WTC11 (cell line): Measurements from ENCODE around the gene DISP3. TPM values are rescaled to one million over a fixed set of nuclear protein-coding genes. Genes with fewer than 3 reads are reported as not detected.

Experiments
- ATAC-seq: fragments of 200-7000 bp; cut with Tn5 transposase; 2 replicates; pipeline ENCODE4 v1.10.0; 2021; ENCODE audit warnings: mild to moderate bottlenecking, moderate library complexity
- Bru-seq: library from RNA; stranded (reverse); fragments of 400-500 nt; gene quantifications from one replicate; lab custom pipeline; 2021; lab: Mats Ljungman, UMichigan
- CTCF ChIA-PET: fragments of 300-600 bp; sonication (Branson Sonifier 250); formaldehyde crosslinking; loops from one replicate; lab custom pipeline; 2021; ENCODE audit warnings: antibody characterized with exemption; lab: Charles Lee
- POLR2A ChIA-PET: fragments of 350-600 bp; sonication (Branson Sonifier 250); formaldehyde crosslinking; loops from one replicate; lab custom pipeline; 2021; ENCODE audit warnings: antibody characterized with exemption; lab: Charles Lee
- DNase-seq: peaks from one replicate; pipeline ENCODE4 v3.0.0; 2021; ENCODE audit warnings: low spot score
- H3K27ac Mint-ChIP-seq: 2 replicates; pipeline ENCODE4 v1.8.0; 2021; ENCODE audit warnings: mixed read lengths
- H3K27me3 Mint-ChIP-seq: 2 replicates; pipeline ENCODE4 v1.8.0; 2021; ENCODE audit warnings: low read depth, mild to moderate bottlenecking, moderate library complexity, mixed read lengths
- H3K36me3 Mint-ChIP-seq: 2 replicates; pipeline ENCODE4 v1.8.0; 2021; ENCODE audit warnings: mixed read lengths
- H3K4me1 Mint-ChIP-seq: 2 replicates; pipeline ENCODE4 v1.8.0; 2022; ENCODE audit warnings: mixed read lengths
- H3K4me3 Mint-ChIP-seq: 2 replicates; pipeline ENCODE4 v1.8.0; 2021; ENCODE audit warnings: mild to moderate bottlenecking, moderate library complexity, mixed read lengths
- H3K9me3 Mint-ChIP-seq: 2 replicates; pipeline ENCODE4 v1.8.0; 2021; ENCODE audit warnings: mixed read lengths
- CBFB ChIP-seq: sonication (generic); formaldehyde crosslinking; IDR thresholded peaks from 2 replicates; pipeline ENCODE4 v1.8.1; 2022; ENCODE audit warnings: mild to moderate bottlenecking, low read depth, missing genetic modification reagents
- CREB1 ChIP-seq: sonication (generic); formaldehyde crosslinking; IDR thresholded peaks from 2 replicates; pipeline ENCODE4 v1.8.0; 2023; ENCODE audit warnings: mild to moderate bottlenecking, missing genetic modification reagents
- EMX1 ChIP-seq: fragments of 250-450 bp; sonication (Bioruptor Pico); IDR thresholded peaks from 2 replicates; pipeline ENCODE4 v1.8.0; 2021; ENCODE audit warnings: mild to moderate bottlenecking
- HMGA2 ChIP-seq: fragments of 250-450 bp; sonication (Bioruptor Pico); IDR thresholded peaks from 2 replicates; pipeline ENCODE4 v1.4.0; 2021; ENCODE audit warnings: mild to moderate bottlenecking, moderate library complexity
- JUN ChIP-seq: sonication (generic); formaldehyde crosslinking; IDR thresholded peaks from 2 replicates; pipeline ENCODE4 v1.8.0; 2023; ENCODE audit warnings: mild to moderate bottlenecking, missing genetic modification reagents
- KAT7 ChIP-seq: sonication (generic); formaldehyde crosslinking; IDR thresholded peaks from 2 replicates; pipeline ENCODE4 v1.8.1; 2023; ENCODE audit warnings: missing genetic modification reagents, mild to moderate bottlenecking, borderline replicate concordance
- OVOL2 ChIP-seq: fragments of 250-450 bp; sonication (Bioruptor Pico); IDR thresholded peaks from 2 replicates; pipeline ENCODE4 v1.9.0; 2021; ENCODE audit warnings: mild to moderate bottlenecking, borderline replicate concordance
- SP1 ChIP-seq: sonication (generic); formaldehyde crosslinking; conservative IDR thresholded peaks from 2 replicates; pipeline ENCODE4 v1.8.1; 2022; ENCODE audit warnings: missing genetic modification reagents
- TCF7 ChIP-seq: sonication (generic); formaldehyde crosslinking; IDR thresholded peaks from 2 replicates; pipeline ENCODE4 v1.8.0; 2022; ENCODE audit warnings: mild to moderate bottlenecking, low read depth, missing genetic modification reagents, moderate library complexity
- TEAD1 ChIP-seq: sonication (generic); formaldehyde crosslinking; IDR thresholded peaks from 2 replicates; pipeline ENCODE4 v1.8.0; 2022; ENCODE audit warnings: mild to moderate bottlenecking, missing genetic modification reagents
- TEAD4 ChIP-seq: sonication (generic); formaldehyde crosslinking; IDR thresholded peaks from 2 replicates; pipeline ENCODE4 v1.8.0; 2022; ENCODE audit warnings: mild to moderate bottlenecking, missing genetic modification reagents
- ZNF138 ChIP-seq: sonication (generic); formaldehyde crosslinking; conservative IDR thresholded peaks from 2 replicates; pipeline ENCODE4 v1.8.1; 2022; ENCODE audit warnings: mild to moderate bottlenecking, moderate library complexity, missing genetic modification reagents
- ZNF317 ChIP-seq: sonication (generic); formaldehyde crosslinking; IDR thresholded peaks from 2 replicates; pipeline ENCODE4 v1.8.1; 2023; ENCODE audit warnings: low read depth, mild to moderate bottlenecking, moderate library complexity, missing genetic modification reagents, borderline replicate concordance
- ZNF416 ChIP-seq: fragments of 250-450 bp; sonication (Bioruptor Pico); IDR thresholded peaks from 2 replicates; pipeline ENCODE4 v1.9.0; 2021; ENCODE audit warnings: mild to moderate bottlenecking, inconsistent platforms
- long read RNA-seq, 3 experiments: library from RNA in 1 of 3; library from capped mRNA in 1 of 3; library from polyadenylated mRNA in 1 of 3; unstranded in 2 of 3; stranded (forward) in 1 of 3; transcript quantifications; one replicate each; pipeline ENCODE4 v2.0.0, GENCODE V29; 2021
- total RNA-seq: library from RNA; stranded (reverse); gene quantifications from 3 replicates; pipeline ENCODE4 v1.2.3, GENCODE V29; 2021
- TF ChIP-seq, protein P1 (sequence below): sonication (generic); formaldehyde crosslinking; IDR thresholded peaks from 2 replicates; pipeline ENCODE4 v1.8.1; 2022; ENCODE audit warnings: low read depth, missing genetic modification reagents, borderline replicate concordance
- TF ChIP-seq, protein P2 (sequence below): sonication (generic); formaldehyde crosslinking; IDR thresholded peaks from 2 replicates; pipeline ENCODE4 v1.8.0; 2023; ENCODE audit warnings: missing genetic modification reagents, mild to moderate bottlenecking, borderline replicate concordance
- TF ChIP-seq, protein P3 (sequence below): sonication (generic); formaldehyde crosslinking; IDR thresholded peaks from 2 replicates; pipeline ENCODE4 v1.8.1; 2023; ENCODE audit warnings: mild to moderate bottlenecking, missing genetic modification reagents
- TF ChIP-seq, protein P4 (sequence below): fragments of 250-450 bp; sonication (Bioruptor Pico); IDR thresholded peaks from 2 replicates; pipeline ENCODE4 v1.9.0; 2021; ENCODE audit warnings: mild to moderate bottlenecking
- TF ChIP-seq, protein P5 (sequence below): sonication (generic); formaldehyde crosslinking; IDR thresholded peaks from 2 replicates; pipeline ENCODE4 v1.8.0; 2022; ENCODE audit warnings: mild to moderate bottlenecking, missing genetic modification reagents

The DISP3 gene, protein sequence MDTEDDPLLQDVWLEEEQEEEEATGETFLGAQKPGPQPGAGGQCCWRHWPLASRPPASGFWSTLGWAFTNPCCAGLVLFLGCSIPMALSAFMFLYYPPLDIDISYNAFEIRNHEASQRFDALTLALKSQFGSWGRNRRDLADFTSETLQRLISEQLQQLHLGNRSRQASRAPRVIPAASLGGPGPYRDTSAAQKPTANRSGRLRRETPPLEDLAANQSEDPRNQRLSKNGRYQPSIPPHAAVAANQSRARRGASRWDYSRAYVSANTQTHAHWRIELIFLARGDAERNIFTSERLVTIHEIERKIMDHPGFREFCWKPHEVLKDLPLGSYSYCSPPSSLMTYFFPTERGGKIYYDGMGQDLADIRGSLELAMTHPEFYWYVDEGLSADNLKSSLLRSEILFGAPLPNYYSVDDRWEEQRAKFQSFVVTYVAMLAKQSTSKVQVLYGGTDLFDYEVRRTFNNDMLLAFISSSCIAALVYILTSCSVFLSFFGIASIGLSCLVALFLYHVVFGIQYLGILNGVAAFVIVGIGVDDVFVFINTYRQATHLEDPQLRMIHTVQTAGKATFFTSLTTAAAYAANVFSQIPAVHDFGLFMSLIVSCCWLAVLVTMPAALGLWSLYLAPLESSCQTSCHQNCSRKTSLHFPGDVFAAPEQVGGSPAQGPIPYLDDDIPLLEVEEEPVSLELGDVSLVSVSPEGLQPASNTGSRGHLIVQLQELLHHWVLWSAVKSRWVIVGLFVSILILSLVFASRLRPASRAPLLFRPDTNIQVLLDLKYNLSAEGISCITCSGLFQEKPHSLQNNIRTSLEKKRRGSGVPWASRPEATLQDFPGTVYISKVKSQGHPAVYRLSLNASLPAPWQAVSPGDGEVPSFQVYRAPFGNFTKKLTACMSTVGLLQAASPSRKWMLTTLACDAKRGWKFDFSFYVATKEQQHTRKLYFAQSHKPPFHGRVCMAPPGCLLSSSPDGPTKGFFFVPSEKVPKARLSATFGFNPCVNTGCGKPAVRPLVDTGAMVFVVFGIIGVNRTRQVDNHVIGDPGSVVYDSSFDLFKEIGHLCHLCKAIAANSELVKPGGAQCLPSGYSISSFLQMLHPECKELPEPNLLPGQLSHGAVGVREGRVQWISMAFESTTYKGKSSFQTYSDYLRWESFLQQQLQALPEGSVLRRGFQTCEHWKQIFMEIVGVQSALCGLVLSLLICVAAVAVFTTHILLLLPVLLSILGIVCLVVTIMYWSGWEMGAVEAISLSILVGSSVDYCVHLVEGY (N-terminal part only)
- 5.9 to 6.1 TPM (median 6.0 TPM) in 3 replicates for total RNA-seq
- percentile 40 among the genes with signal in this experiment for Bru-seq, nascent RNA
- long read RNA-seq, experiment 1, full-length matches to known transcripts, result 11 of 37 reads
- long read RNA-seq, experiment 1, partial matches to known transcripts, result 8 of 37 reads
- long read RNA-seq, experiment 1, other reads (novel, unspliced or antisense), result 18 of 37 reads
- long read RNA-seq, experiment 2, partial matches to known transcripts, result 0 of 3 reads
- long read RNA-seq, experiment 2, other reads (novel, unspliced or antisense), result 3 of 3 reads
- long read RNA-seq, experiment 3, result 0 reads

DNA sequence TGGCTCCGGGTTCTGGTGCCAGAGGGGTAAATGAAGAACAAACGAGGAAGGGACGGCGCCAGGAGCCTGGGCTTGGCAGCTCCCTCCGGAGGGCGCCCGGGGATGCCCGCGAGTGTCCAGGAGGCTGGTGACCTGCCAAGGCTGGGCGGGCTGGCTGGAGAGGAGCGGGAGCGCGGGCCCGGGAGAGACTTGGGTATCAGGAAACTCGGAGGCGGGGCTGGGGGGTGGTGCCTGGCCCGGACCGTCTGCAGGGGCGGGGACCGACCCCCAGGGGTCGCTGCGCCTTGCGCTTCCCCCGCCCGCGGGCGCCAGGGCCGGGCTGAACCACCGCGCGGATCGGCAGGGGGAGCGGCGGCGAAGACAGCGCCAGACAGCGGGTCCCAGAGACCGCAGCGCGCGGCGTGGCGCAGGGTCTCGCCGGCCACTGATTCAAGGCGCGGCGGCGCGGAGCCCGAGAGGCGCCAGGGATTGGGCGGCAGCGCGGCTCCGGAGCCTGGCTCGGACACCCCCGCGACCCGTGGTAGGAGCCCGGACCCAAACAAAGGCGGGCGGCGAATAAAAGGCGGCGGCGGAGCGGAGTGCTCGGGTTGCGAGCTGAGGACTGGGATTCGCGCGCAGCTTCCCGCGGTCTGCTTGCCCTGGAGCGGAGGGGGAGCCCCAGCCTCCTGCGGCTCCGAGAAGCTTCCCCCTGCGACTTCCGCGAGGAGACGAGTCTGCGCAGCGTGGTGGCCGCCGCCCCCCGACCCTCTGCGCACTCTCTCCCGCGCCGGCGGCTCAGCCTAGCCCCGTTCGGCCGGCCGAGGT lies at the start of gene DISP3:
TSS of gene DISP3 (plus strand) at position 585 of the 804 bp plus-strand sequence. CDS start 21,838 bp downstream, outside the sequence.
- no peaks in the 10 kb centered on the region for H3K36me3 Mint-ChIP-seq
- H3K4me1 Mint-ChIP-seq, result peaks cover 10% of the 10 kb centered on the region
- H3K27me3 Mint-ChIP-seq, result peaks cover 40% of the 10 kb centered on the region
- no peaks in the 10 kb centered on the region for H3K9me3 Mint-ChIP-seq
- ChIA-PET CTCF (interaction anchor here (0.6 to 3.2 kb wide), 45 partner anchors 10 to 410 kb away, joined by 3 to 27 read pairs (median 4); partner anchors contain the start of genes FBXO2, FBXO6 and UBIAD1), POLR2A (interaction anchor here (0.7 to 1.5 kb wide), 3 partner anchors 11 to 61 kb away, joined by 3 to 4 read pairs (median 3); no protein-coding TSS in a partner anchor)
- peak within 1 kb of the TSS; percentile 71 for H3K4me3 Mint-ChIP-seq
- peak; percentile 90 for DNase-seq
- no peak within 1 kb of the TSS for H3K27ac Mint-ChIP-seq
- peak; percentile 83 for ATAC-seq
- TF ChIP-seq ZNF138 (CRISPR knock-in tag), result no peak
- TF ChIP-seq KAT7 (CRISPR knock-in tag), result no peak
- peak; percentile 65; the same call in 1 of the 2 replicates for TF ChIP-seq JUN
- TF ChIP-seq, protein P1, sequence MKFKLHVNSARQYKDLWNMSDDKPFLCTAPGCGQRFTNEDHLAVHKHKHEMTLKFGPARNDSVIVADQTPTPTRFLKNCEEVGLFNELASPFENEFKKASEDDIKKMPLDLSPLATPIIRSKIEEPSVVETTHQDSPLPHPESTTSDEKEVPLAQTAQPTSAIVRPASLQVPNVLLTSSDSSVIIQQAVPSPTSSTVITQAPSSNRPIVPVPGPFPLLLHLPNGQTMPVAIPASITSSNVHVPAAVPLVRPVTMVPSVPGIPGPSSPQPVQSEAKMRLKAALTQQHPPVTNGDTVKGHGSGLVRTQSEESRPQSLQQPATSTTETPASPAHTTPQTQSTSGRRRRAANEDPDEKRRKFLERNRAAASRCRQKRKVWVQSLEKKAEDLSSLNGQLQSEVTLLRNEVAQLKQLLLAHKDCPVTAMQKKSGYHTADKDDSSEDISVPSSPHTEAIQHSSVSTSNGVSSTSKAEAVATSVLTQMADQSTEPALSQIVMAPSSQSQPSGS, result no peak
- TF ChIP-seq, protein P2, sequence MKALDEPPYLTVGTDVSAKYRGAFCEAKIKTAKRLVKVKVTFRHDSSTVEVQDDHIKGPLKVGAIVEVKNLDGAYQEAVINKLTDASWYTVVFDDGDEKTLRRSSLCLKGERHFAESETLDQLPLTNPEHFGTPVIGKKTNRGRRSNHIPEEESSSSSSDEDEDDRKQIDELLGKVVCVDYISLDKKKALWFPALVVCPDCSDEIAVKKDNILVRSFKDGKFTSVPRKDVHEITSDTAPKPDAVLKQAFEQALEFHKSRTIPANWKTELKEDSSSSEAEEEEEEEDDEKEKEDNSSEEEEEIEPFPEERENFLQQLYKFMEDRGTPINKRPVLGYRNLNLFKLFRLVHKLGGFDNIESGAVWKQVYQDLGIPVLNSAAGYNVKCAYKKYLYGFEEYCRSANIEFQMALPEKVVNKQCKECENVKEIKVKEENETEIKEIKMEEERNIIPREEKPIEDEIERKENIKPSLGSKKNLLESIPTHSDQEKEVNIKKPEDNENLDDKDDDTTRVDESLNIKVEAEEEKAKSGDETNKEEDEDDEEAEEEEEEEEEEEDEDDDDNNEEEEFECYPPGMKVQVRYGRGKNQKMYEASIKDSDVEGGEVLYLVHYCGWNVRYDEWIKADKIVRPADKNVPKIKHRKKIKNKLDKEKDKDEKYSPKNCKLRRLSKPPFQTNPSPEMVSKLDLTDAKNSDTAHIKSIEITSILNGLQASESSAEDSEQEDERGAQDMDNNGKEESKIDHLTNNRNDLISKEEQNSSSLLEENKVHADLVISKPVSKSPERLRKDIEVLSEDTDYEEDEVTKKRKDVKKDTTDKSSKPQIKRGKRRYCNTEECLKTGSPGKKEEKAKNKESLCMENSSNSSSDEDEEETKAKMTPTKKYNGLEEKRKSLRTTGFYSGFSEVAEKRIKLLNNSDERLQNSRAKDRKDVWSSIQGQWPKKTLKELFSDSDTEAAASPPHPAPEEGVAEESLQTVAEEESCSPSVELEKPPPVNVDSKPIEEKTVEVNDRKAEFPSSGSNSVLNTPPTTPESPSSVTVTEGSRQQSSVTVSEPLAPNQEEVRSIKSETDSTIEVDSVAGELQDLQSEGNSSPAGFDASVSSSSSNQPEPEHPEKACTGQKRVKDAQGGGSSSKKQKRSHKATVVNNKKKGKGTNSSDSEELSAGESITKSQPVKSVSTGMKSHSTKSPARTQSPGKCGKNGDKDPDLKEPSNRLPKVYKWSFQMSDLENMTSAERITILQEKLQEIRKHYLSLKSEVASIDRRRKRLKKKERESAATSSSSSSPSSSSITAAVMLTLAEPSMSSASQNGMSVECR (CRISPR knock-in tag), result peak; percentile 31; the same call in 1 of the 2 replicates
- TF ChIP-seq SP1 (CRISPR knock-in tag), result peak; percentile 61
- TF ChIP-seq, protein P3, sequence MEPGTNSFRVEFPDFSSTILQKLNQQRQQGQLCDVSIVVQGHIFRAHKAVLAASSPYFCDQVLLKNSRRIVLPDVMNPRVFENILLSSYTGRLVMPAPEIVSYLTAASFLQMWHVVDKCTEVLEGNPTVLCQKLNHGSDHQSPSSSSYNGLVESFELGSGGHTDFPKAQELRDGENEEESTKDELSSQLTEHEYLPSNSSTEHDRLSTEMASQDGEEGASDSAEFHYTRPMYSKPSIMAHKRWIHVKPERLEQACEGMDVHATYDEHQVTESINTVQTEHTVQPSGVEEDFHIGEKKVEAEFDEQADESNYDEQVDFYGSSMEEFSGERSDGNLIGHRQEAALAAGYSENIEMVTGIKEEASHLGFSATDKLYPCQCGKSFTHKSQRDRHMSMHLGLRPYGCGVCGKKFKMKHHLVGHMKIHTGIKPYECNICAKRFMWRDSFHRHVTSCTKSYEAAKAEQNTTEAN, result no peak
- TF ChIP-seq TCF7 (CRISPR knock-in tag), result no peak
- no peak; the same call in 1 of the 2 replicates for TF ChIP-seq ZNF317 (CRISPR knock-in tag)
- TF ChIP-seq, protein P4, sequence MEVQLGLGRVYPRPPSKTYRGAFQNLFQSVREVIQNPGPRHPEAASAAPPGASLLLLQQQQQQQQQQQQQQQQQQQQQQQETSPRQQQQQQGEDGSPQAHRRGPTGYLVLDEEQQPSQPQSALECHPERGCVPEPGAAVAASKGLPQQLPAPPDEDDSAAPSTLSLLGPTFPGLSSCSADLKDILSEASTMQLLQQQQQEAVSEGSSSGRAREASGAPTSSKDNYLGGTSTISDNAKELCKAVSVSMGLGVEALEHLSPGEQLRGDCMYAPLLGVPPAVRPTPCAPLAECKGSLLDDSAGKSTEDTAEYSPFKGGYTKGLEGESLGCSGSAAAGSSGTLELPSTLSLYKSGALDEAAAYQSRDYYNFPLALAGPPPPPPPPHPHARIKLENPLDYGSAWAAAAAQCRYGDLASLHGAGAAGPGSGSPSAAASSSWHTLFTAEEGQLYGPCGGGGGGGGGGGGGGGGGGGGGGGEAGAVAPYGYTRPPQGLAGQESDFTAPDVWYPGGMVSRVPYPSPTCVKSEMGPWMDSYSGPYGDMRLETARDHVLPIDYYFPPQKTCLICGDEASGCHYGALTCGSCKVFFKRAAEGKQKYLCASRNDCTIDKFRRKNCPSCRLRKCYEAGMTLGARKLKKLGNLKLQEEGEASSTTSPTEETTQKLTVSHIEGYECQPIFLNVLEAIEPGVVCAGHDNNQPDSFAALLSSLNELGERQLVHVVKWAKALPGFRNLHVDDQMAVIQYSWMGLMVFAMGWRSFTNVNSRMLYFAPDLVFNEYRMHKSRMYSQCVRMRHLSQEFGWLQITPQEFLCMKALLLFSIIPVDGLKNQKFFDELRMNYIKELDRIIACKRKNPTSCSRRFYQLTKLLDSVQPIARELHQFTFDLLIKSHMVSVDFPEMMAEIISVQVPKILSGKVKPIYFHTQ, result no peak
- TF ChIP-seq EMX1 (CRISPR knock-in tag), result no peak
- TF ChIP-seq ZNF416 (CRISPR knock-in tag), result no peak
- no peak for TF ChIP-seq TEAD4
- TF ChIP-seq CREB1, result no peak
- peak; percentile 54; the same call in 1 of the 2 replicates for TF ChIP-seq TEAD1 (CRISPR knock-in tag)
- no peak for TF ChIP-seq HMGA2 (CRISPR knock-in tag)
- TF ChIP-seq, protein P5, sequence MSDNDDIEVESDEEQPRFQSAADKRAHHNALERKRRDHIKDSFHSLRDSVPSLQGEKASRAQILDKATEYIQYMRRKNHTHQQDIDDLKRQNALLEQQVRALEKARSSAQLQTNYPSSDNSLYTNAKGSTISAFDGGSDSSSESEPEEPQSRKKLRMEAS (CRISPR knock-in tag), result peak; percentile 51; the same call in 1 of the 2 replicates
- no peak for TF ChIP-seq OVOL2 (CRISPR knock-in tag)
- TF ChIP-seq CBFB (CRISPR knock-in tag), result peak; percentile 90; the same call in 1 of the 2 replicates
